Fibroblast of skin of scalp (primary cell): ENCODE measurements around the gene ITFG2.
"Not testable (repeated sequence)": the region's sequence is repeated elsewhere in the genome, so short reads cannot be mapped to it uniquely, and the experiment has no call there.

Source experiments
- DNase-seq: peaks from one replicate; pipeline ENCODE4 v3.0.0-alpha.2; 2013

The ITFG2 gene

GRCh38 chr12:2832550-2833127, 20.2 kb downstream of the ITFG2 start:
- no peak for DNase-seq

- no peak for DNase-seq
Observed at GRCh38 chr12:2833327-2833726, 20.9 kb downstream of the ITFG2 start.

GRCh38 chr12:2833810-2834209, 21.3 kb downstream of the ITFG2 start:
- DNase-seq, result no peak

- DNase-seq, result peak; percentile 58
Observed at GRCh38 chr12:2834581-2835491, 22.4 kb downstream of the ITFG2 start, which contains the start of gene NRIP2. NRIP2 (minus strand) TSS chr12:2835035; CDS start chr12:2834983, 52 bp downstream.

GRCh38 chr12:2835691-2836403, 23.4 kb downstream of the ITFG2 start:
- DNase-seq, result no peak

GRCh38 chr12:2836574-2836973, 24.1 kb downstream of the ITFG2 start:
- no peak for DNase-seq

- no peak for DNase-seq
Observed at GRCh38 chr12:2841056-2841650, 28.7 kb downstream of the ITFG2 start.

GRCh38 chr12:2842948-2843347, 30.5 kb downstream of the ITFG2 start:
- no peak for DNase-seq

- peak; percentile 52 for DNase-seq
Observed at GRCh38 chr12:2844786-2845185, 32.3 kb downstream of the ITFG2 start.

- peak; percentile 87 for DNase-seq
Observed at GRCh38 chr12:2845280-2845679, 32.8 kb downstream of the ITFG2 start.

GRCh38 chr12:2851931-2852330, 39.5 kb downstream of the ITFG2 start:
- DNase-seq, result peak; percentile 25

GRCh38 chr12:2853626-2854025, 41.2 kb downstream of the ITFG2 start:
- peak; percentile 85 for DNase-seq

- DNase-seq, result no peak
Observed at GRCh38 chr12:2854669-2855453, 42.4 kb downstream of the ITFG2 start.

- DNase-seq, result no peak
Observed at GRCh38 chr12:2855546-2855945, 43.1 kb downstream of the ITFG2 start.

GRCh38 chr12:2856051-2856450, 43.6 kb downstream of the ITFG2 start:
- DNase-seq, result no peak

GRCh38 chr12:2857021-2857431, 44.6 kb downstream of the ITFG2 start, which contains the start of gene TEX52:
TEX52 (minus strand) TSS chr12:2857039; CDS start chr12:2857026, 13 bp downstream.
- no peak for DNase-seq

- DNase-seq, result no peak
Observed at GRCh38 chr12:2857576-2857975, 45.1 kb downstream of the ITFG2 start.

- DNase-seq, result no peak
Observed at GRCh38 chr12:2858334-2858733, 45.9 kb downstream of the ITFG2 start.

GRCh38 chr12:2858944-2859421, 46.5 kb downstream of the ITFG2 start:
- no peak for DNase-seq

- no peak for DNase-seq
Observed at GRCh38 chr12:2860170-2860569, 47.7 kb downstream of the ITFG2 start.

GRCh38 chr12:2862876-2863275, 50.4 kb downstream of the ITFG2 start:
- DNase-seq, result no peak

- DNase-seq, result not testable (repeated sequence)
Observed at GRCh38 chr12:2863402-2863801, 50.9 kb downstream of the ITFG2 start.
